Glutamatergic neuron (in vitro differentiated cells): ENCODE measurements around the gene ELOF1. TPM values are rescaled to one million over a fixed set of nuclear protein-coding genes. Genes with fewer than 3 reads are reported as not detected.

Experiments
- DNase-seq: peaks from one replicate; pipeline ENCODE4 v3.0.0; 2022
- H3K27ac Mint-ChIP-seq: one replicate; pipeline ENCODE4 v1.8.0; 2020; ENCODE audit warnings: mild to moderate bottlenecking, mixed read lengths, inconsistent platforms; ENCODE audit not compliant: unreplicated experiment
- H3K27me3 Mint-ChIP-seq: one replicate; pipeline ENCODE4 v1.8.0; 2020; ENCODE audit warnings: mild to moderate bottlenecking, moderate library complexity, mixed read lengths, inconsistent platforms; ENCODE audit not compliant: unreplicated experiment
- H3K36me3 Mint-ChIP-seq: one replicate; pipeline ENCODE4 v1.8.0; 2020; ENCODE audit warnings: mild to moderate bottlenecking, mixed read lengths, inconsistent platforms; ENCODE audit not compliant: unreplicated experiment
- H3K4me1 Mint-ChIP-seq: one replicate; pipeline ENCODE4 v1.8.0; 2020; ENCODE audit warnings: mild to moderate bottlenecking, low read depth, mixed read lengths, inconsistent platforms; ENCODE audit not compliant: unreplicated experiment
- H3K4me3 Mint-ChIP-seq: one replicate; pipeline ENCODE4 v1.8.0; 2020; ENCODE audit warnings: mild to moderate bottlenecking, mixed read lengths, inconsistent platforms; ENCODE audit not compliant: unreplicated experiment
- H3K9me3 Mint-ChIP-seq: one replicate; pipeline ENCODE4 v1.8.0; 2020; ENCODE audit warnings: mild to moderate bottlenecking, moderate library complexity, mixed read lengths, inconsistent platforms; ENCODE audit not compliant: unreplicated experiment
- total RNA-seq: library from RNA; stranded (reverse); fragmentation: NEBNext Ultra II Directional; extraction: Animal tissue kit (Norgen Biotek cat#: 25700); gene quantifications from one replicate; pipeline ENCODE4 v1.2.1, GENCODE V29; 2021; ENCODE audit not compliant: unreplicated experiment
- TF ChIP-seq, protein P1 (sequence below): fragments of 200-600 bp; sonication (generic); IDR thresholded peaks from one replicate; pipeline ENCODE4 v1.5.0; 2021; ENCODE audit not compliant: partially characterized antibody, unreplicated experiment

The ELOF1 gene
- total RNA-seq, 1 donor from 2014 or later: 50.7 TPM

GRCh38 chr19:11505032-11505503 is 54.0 kb downstream of the ELOF1 start:
- peak overlapping the region; percentile 52 for H3K27ac Mint-ChIP-seq
- no peaks in the 10 kb centered on the region for H3K36me3 Mint-ChIP-seq
- peak overlapping the region; percentile 88 for H3K4me3 Mint-ChIP-seq

GRCh38 chr19:11504502-11505031 is 54.5 kb downstream of the ELOF1 start:
- Mint-ChIP-seq H3K9me3 (peaks cover 10% of the 10 kb centered on the region), H3K4me1 (peaks cover 5% of the 10 kb centered on the region), H3K36me3 (no peaks in the 10 kb centered on the region), H3K4me3 (peak overlapping the region; percentile 88), H3K27ac (peak overlapping the region; percentile 52), H3K27me3 (peaks cover 11% of the 10 kb centered on the region)
- no peak for DNase-seq
- TF ChIP-seq, protein P1, sequence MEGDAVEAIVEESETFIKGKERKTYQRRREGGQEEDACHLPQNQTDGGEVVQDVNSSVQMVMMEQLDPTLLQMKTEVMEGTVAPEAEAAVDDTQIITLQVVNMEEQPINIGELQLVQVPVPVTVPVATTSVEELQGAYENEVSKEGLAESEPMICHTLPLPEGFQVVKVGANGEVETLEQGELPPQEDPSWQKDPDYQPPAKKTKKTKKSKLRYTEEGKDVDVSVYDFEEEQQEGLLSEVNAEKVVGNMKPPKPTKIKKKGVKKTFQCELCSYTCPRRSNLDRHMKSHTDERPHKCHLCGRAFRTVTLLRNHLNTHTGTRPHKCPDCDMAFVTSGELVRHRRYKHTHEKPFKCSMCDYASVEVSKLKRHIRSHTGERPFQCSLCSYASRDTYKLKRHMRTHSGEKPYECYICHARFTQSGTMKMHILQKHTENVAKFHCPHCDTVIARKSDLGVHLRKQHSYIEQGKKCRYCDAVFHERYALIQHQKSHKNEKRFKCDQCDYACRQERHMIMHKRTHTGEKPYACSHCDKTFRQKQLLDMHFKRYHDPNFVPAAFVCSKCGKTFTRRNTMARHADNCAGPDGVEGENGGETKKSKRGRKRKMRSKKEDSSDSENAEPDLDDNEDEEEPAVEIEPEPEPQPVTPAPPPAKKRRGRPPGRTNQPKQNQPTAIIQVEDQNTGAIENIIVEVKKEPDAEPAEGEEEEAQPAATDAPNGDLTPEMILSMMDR: no peak

More at GRCh38 chr19:11505032-11505503, 54.0 kb downstream of the ELOF1 start:
- H3K9me3 Mint-ChIP-seq: peaks cover 10% of the 10 kb centered on the region
- peak; percentile 96 for DNase-seq
- H3K4me1 Mint-ChIP-seq: peaks cover 5% of the 10 kb centered on the region
- H3K27me3 Mint-ChIP-seq: peaks cover 11% of the 10 kb centered on the region
- TF ChIP-seq, protein P1: no peak

Other genes with a start within 250 kb of the ELOF1 start
- gene RAB3D, start 219.6 kb downstream of the ELOF1 start, total RNA-seq: 130 TPM
- 43.1 TPM for gene TMEM205, start 213.0 kb downstream of the ELOF1 start, total RNA-seq
- 8.0 TPM for gene CCDC159, start 212.7 kb downstream of the ELOF1 start, total RNA-seq
- gene PLPPR2, start 203.8 kb downstream of the ELOF1 start, total RNA-seq: 77.0 TPM
- gene SWSAP1, start 184.6 kb downstream of the ELOF1 start, total RNA-seq: 2.1 TPM
- gene EPOR, start 174.9 kb downstream of the ELOF1 start, total RNA-seq: 11.0 TPM
- gene RGL3, start 139.9 kb downstream of the ELOF1 start, total RNA-seq: 0.66 TPM
- 2.6 TPM for gene ODAD3, start 124.1 kb downstream of the ELOF1 start, total RNA-seq
- gene PRKCSH, start 123.6 kb downstream of the ELOF1 start, total RNA-seq: 276 TPM
- 633 TPM for gene ELAVL3, start 78.2 kb downstream of the ELOF1 start, total RNA-seq
- 19.2 TPM for gene ZNF653, start 53.4 kb downstream of the ELOF1 start, total RNA-seq
- gene ECSIT, start 30.1 kb downstream of the ELOF1 start, total RNA-seq: 43.2 TPM
- 2.3 TPM for gene CNN1, start 20.4 kb downstream of the ELOF1 start, total RNA-seq
- not detected for gene ACP5, start 18.4 kb upstream of the ELOF1 start, total RNA-seq
- 48.2 TPM for gene ZNF627, start 38.3 kb upstream of the ELOF1 start, total RNA-seq
- 8.5 TPM for gene ZNF823, start 179.7 kb upstream of the ELOF1 start, total RNA-seq
- gene ZNF441, start 207.8 kb upstream of the ELOF1 start, total RNA-seq: 10.6 TPM
- 26.0 TPM for gene ZNF491, start 239.3 kb upstream of the ELOF1 start, total RNA-seq